SK-N-SH (cell line): Measurements from ENCODE around the gene ZNF548. TPM values are rescaled to one million over a fixed set of nuclear protein-coding genes. Genes with fewer than 3 reads are reported as not detected.

ENCODE experiments used
- CTCF ChIA-PET: fragments of 300-600, 350-600 bp; formaldehyde crosslinking; extraction: SDS; loops from one replicate; lab custom pipeline; 2021; lab: Yijun Ruan, JAX
- POLR2A ChIA-PET: fragments of 350-600 bp; sonication (Branson Sonifier 250); formaldehyde crosslinking; extraction: SDS; loops from one replicate; lab custom pipeline; 2020; ENCODE audit warnings: antibody characterized with exemption, inconsistent platforms; lab: Yijun Ruan, JAX
- DNase-seq: peaks from one replicate; pipeline ENCODE4 v3.0.0; 2012
- H2AFZ ChIP-seq: fragments of 200-600 bp; sonication (generic); 2 replicates; pipeline ENCODE4 v1.8.1; 2016; ENCODE audit warnings: antibody characterized with exemption, mild to moderate bottlenecking, low read depth
- H3F3A ChIP-seq: fragments of 200-600 bp; sonication (generic); replicated peaks from 2 replicates; pipeline ENCODE3; 2016; ENCODE audit warnings: antibody characterized with exemption, mild to moderate bottlenecking; ENCODE audit not compliant: insufficient read depth
- H3K27ac ChIP-seq, 2 experiments: fragments of 200-500 bp in 1 of 2; fragments of 200-600 bp in 1 of 2; sonication (Bioruptor generic) in 1 of 2; sonication (generic), shearing (Covaris generic) in 1 of 2; 2 replicates each; pipeline versions ENCODE4 v1.5.1 to v1.6.1; 2014 to 2016; ENCODE audit warnings: low read depth in 2 of 2, inconsistent platforms in 1 of 2, low read length in 1 of 2, mild to moderate bottlenecking in 1 of 2, mixed read lengths in 1 of 2
- H3K27me3 ChIP-seq: fragments of 200-600 bp; sonication (generic), shearing (Covaris generic); 2 replicates; pipeline ENCODE4 v1.6.1; 2016; ENCODE audit warnings: mixed run types; ENCODE audit not compliant: insufficient read depth
- H3K36me3 ChIP-seq, 2 experiments: fragments of 200-500 bp in 1 of 2; fragments of 200-600 bp in 1 of 2; sonication (Bioruptor generic) in 1 of 2; sonication (generic) in 1 of 2; replicated peaks in 1 of 2; 2 replicates each; pipeline versions ENCODE3 to v1.5.1; 2014 to 2016; ENCODE audit warnings: low read length in 1 of 2, mild to moderate bottlenecking in 1 of 2; ENCODE audit not compliant: insufficient read depth in 2 of 2, control insufficient read depth in 1 of 2
- H3K4me1 ChIP-seq, 2 experiments: fragments of 200-500 bp in 1 of 2; fragments of 200-600 bp in 1 of 2; sonication (Bioruptor generic) in 1 of 2; sonication (generic), shearing (Covaris generic) in 1 of 2; 2 replicates each; pipeline versions ENCODE4 v1.5.1 to v1.6.1; 2014 to 2016; ENCODE audit warnings: low read depth in 1 of 2, low read length in 1 of 2, mixed run types in 1 of 2; ENCODE audit not compliant: insufficient read depth in 2 of 2, control insufficient read depth in 1 of 2
- H3K4me2 ChIP-seq: fragments of 200-600 bp; sonication (generic), shearing (Covaris generic); 2 replicates; pipeline ENCODE4 v1.6.1; 2017; ENCODE audit warnings: mixed run types
- H3K4me3 ChIP-seq, 2 experiments: fragments of 200-500 bp in 1 of 2; fragments of 200-600 bp in 1 of 2; sonication (Bioruptor generic) in 1 of 2; sonication (generic), shearing (Covaris generic) in 1 of 2; 2 replicates each; pipeline versions ENCODE4 v1.5.1 to v1.8.1; 2014 to 2016; ENCODE audit warnings: low read depth in 2 of 2, inconsistent platforms in 1 of 2, low read length in 1 of 2, mild to moderate bottlenecking in 1 of 2, mixed read lengths in 1 of 2, moderate library complexity in 1 of 2
- H3K79me2 ChIP-seq: fragments of 200-600 bp; sonication (generic); 2 replicates; pipeline ENCODE4 v1.8.1; 2017; ENCODE audit warnings: mild to moderate bottlenecking; ENCODE audit not compliant: insufficient read depth
- H3K9ac ChIP-seq: fragments of 200-600 bp; sonication (generic); 2 replicates; pipeline ENCODE4 v1.6.1; 2017; ENCODE audit warnings: mixed run types
- H3K9me2 ChIP-seq: fragments of 200-600 bp; sonication (generic); 2 replicates; pipeline ENCODE4 v1.6.1; 2017; ENCODE audit warnings: mixed run types
- H3K9me3 ChIP-seq: fragments of 200-600 bp; sonication (generic); 2 replicates; pipeline ENCODE4 v1.6.1; 2017; ENCODE audit warnings: mixed run types, mild to moderate bottlenecking, moderate library complexity
- H4K20me1 ChIP-seq: fragments of 200-600 bp; sonication (generic); 2 replicates; pipeline ENCODE4 v1.6.1; 2017; ENCODE audit warnings: mild to moderate bottlenecking, mixed run types; ENCODE audit not compliant: insufficient read depth
- ELF1 ChIP-seq: IDR thresholded peaks from 2 replicates; pipeline ENCODE4 v1.4.0; 2012
- EP300 ChIP-seq, 2 experiments: IDR thresholded peaks; 2 replicates each; pipeline versions ENCODE4 v1.4.0 to v1.6.1; 2012; ENCODE audit warnings: borderline replicate concordance in 1 of 2, low read depth in 1 of 2, low read length in 1 of 2
- FOSL2 ChIP-seq: IDR thresholded peaks from 2 replicates; pipeline ENCODE4 v1.4.0; 2012; ENCODE audit warnings: low read depth, mild to moderate bottlenecking, moderate library complexity, borderline replicate concordance
- FOXJ3 ChIP-seq: sonication (generic); formaldehyde crosslinking; IDR thresholded peaks from 2 replicates; pipeline ENCODE4 v1.5.1; 2020; ENCODE audit warnings: mild to moderate bottlenecking, missing genetic modification reagents
- FOXM1 ChIP-seq: IDR thresholded peaks from 2 replicates; pipeline ENCODE4 v1.4.0; 2012; ENCODE audit warnings: low read depth, mild to moderate bottlenecking
- MEF2A ChIP-seq: IDR thresholded peaks from 2 replicates; pipeline ENCODE4 v1.4.0; 2012; ENCODE audit warnings: low read depth, borderline replicate concordance
- NRF1 ChIP-seq: IDR thresholded peaks from 2 replicates; pipeline ENCODE4 v1.6.1; 2012; ENCODE audit warnings: low read depth, mild to moderate bottlenecking, low read length
- POLR2AphosphoS5 ChIP-seq: IDR thresholded peaks from 2 replicates; pipeline ENCODE4 v1.6.1; 2012; ENCODE audit warnings: low read depth, low read length
- RAD21 ChIP-seq: IDR thresholded peaks from 2 replicates; pipeline ENCODE4 v1.6.1; 2012; ENCODE audit warnings: mild to moderate bottlenecking, low read length
- RXRA ChIP-seq: IDR thresholded peaks from 2 replicates; pipeline ENCODE4 v1.4.0; 2012; ENCODE audit warnings: low read depth, mild to moderate bottlenecking, borderline replicate concordance
- SIN3A ChIP-seq: IDR thresholded peaks from 2 replicates; pipeline ENCODE4 v1.6.1; 2012; ENCODE audit warnings: low read depth, mild to moderate bottlenecking, low read length, moderate library complexity, borderline replicate concordance
- SMC3 ChIP-seq: IDR thresholded peaks from 2 replicates; pipeline ENCODE4 v1.6.1; 2012; ENCODE audit warnings: low read depth, low read length, improper control_type of control experiment
- TEAD4 ChIP-seq: IDR thresholded peaks from 2 replicates; pipeline ENCODE4 v1.4.0; 2012; ENCODE audit warnings: mild to moderate bottlenecking, borderline replicate concordance; ENCODE audit not compliant: insufficient read depth
- WGBS: methylation state at CpG from one replicate; pipeline ENCODE4 v1.1.6; 2017; ENCODE audit warnings: low lambda C conversion rate; 5-methylcytosine and 5-hydroxymethylcytosine counted together
- polyA plus RNA-seq, 3 experiments: library from polyadenylated mRNA; depleted of rRNA; stranded (reverse); fragments of >200 nt; gene quantifications; 2 replicates each; pipeline ENCODE4 v1.2.3, GENCODE V29; 2012
- TF ChIP-seq, protein P1 (sequence below): fragments of 200-600 bp; sonication (generic); IDR thresholded peaks from 2 replicates; pipeline ENCODE4 v1.6.1; 2017; ENCODE audit warnings: antibody characterized with exemption, mild to moderate bottlenecking, moderate library complexity
- TF ChIP-seq, protein P2 (sequence below): IDR thresholded peaks from 2 replicates; pipeline ENCODE4 v1.6.1; 2012; ENCODE audit warnings: mild to moderate bottlenecking, low read depth, low read length, moderate library complexity
- TF ChIP-seq, protein P3 (sequence below): IDR thresholded peaks from 2 replicates; pipeline ENCODE4 v1.4.0; 2012; ENCODE audit warnings: low read depth, borderline replicate concordance
- TF ChIP-seq, protein P4 (sequence below): IDR thresholded peaks from 2 replicates; pipeline ENCODE4 v1.4.0; 2012; ENCODE audit warnings: low read depth, borderline replicate concordance
- TF ChIP-seq, protein P5 (sequence below): IDR thresholded peaks from 2 replicates; pipeline ENCODE4 v1.4.0; 2012; ENCODE audit warnings: low read depth

ZNF548 gene
- polyA plus RNA-seq, 1 of the 3 experiments (the other 2 are of a cell fraction), result 6.8 TPM

DNA sequence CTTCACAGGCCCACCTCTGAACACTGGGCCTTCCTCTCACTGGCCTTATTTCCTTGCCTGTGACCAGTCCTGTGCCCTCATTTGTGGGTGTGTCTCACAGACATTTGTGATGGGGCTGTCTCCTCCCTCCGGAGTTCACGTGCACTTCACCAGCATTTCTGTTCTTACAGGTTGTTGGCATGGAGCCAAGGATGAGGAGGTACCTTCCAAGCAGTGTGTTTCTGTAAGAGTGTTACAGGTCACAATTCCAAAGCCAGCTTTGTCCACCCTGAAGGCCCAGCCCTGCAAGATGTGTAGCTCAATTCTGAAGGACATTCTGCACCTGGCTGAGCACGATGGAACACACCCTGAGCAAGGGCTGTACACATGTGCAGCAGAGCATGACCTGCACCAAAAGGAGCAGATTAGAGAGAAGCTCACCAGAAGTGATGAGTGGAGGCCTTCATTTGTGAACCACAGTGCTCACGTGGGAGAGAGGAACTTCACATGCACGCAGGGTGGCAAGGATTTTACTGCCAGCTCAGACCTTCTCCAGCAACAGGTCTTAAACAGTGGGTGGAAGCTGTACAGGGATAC lies 53.6 kb downstream of the ZNF548 start:
- TF ChIP-seq RXRA (no peak), EP300 (IDR thresholded peaks at IDR 0.05; ENCODE audit: borderline replicate concordance in 1 of 2, low read depth in 1 of 2, low read length in 1 of 2) (no peak), TEAD4 (no peak), MEF2A (no peak), ELF1 (no peak), SIN3A (no peak), RAD21 (no peak), FOXJ3 (CRISPR knock-in tag) (no peak), FOSL2 (no peak), FOXM1 (no peak), SMC3 (no peak), NRF1 (no peak), POLR2AphosphoS5 (no peak)
- TF ChIP-seq, protein P1, sequence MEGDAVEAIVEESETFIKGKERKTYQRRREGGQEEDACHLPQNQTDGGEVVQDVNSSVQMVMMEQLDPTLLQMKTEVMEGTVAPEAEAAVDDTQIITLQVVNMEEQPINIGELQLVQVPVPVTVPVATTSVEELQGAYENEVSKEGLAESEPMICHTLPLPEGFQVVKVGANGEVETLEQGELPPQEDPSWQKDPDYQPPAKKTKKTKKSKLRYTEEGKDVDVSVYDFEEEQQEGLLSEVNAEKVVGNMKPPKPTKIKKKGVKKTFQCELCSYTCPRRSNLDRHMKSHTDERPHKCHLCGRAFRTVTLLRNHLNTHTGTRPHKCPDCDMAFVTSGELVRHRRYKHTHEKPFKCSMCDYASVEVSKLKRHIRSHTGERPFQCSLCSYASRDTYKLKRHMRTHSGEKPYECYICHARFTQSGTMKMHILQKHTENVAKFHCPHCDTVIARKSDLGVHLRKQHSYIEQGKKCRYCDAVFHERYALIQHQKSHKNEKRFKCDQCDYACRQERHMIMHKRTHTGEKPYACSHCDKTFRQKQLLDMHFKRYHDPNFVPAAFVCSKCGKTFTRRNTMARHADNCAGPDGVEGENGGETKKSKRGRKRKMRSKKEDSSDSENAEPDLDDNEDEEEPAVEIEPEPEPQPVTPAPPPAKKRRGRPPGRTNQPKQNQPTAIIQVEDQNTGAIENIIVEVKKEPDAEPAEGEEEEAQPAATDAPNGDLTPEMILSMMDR, result no peak
- TF ChIP-seq, protein P2, sequence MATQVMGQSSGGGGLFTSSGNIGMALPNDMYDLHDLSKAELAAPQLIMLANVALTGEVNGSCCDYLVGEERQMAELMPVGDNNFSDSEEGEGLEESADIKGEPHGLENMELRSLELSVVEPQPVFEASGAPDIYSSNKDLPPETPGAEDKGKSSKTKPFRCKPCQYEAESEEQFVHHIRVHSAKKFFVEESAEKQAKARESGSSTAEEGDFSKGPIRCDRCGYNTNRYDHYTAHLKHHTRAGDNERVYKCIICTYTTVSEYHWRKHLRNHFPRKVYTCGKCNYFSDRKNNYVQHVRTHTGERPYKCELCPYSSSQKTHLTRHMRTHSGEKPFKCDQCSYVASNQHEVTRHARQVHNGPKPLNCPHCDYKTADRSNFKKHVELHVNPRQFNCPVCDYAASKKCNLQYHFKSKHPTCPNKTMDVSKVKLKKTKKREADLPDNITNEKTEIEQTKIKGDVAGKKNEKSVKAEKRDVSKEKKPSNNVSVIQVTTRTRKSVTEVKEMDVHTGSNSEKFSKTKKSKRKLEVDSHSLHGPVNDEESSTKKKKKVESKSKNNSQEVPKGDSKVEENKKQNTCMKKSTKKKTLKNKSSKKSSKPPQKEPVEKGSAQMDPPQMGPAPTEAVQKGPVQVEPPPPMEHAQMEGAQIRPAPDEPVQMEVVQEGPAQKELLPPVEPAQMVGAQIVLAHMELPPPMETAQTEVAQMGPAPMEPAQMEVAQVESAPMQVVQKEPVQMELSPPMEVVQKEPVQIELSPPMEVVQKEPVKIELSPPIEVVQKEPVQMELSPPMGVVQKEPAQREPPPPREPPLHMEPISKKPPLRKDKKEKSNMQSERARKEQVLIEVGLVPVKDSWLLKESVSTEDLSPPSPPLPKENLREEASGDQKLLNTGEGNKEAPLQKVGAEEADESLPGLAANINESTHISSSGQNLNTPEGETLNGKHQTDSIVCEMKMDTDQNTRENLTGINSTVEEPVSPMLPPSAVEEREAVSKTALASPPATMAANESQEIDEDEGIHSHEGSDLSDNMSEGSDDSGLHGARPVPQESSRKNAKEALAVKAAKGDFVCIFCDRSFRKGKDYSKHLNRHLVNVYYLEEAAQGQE, result no peak
- TF ChIP-seq, protein P3, sequence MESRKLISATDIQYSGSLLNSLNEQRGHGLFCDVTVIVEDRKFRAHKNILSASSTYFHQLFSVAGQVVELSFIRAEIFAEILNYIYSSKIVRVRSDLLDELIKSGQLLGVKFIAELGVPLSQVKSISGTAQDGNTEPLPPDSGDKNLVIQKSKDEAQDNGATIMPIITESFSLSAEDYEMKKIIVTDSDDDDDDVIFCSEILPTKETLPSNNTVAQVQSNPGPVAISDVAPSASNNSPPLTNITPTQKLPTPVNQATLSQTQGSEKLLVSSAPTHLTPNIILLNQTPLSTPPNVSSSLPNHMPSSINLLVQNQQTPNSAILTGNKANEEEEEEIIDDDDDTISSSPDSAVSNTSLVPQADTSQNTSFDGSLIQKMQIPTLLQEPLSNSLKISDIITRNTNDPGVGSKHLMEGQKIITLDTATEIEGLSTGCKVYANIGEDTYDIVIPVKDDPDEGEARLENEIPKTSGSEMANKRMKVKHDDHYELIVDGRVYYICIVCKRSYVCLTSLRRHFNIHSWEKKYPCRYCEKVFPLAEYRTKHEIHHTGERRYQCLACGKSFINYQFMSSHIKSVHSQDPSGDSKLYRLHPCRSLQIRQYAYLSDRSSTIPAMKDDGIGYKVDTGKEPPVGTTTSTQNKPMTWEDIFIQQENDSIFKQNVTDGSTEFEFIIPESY, result no peak
- TF ChIP-seq, protein P4, sequence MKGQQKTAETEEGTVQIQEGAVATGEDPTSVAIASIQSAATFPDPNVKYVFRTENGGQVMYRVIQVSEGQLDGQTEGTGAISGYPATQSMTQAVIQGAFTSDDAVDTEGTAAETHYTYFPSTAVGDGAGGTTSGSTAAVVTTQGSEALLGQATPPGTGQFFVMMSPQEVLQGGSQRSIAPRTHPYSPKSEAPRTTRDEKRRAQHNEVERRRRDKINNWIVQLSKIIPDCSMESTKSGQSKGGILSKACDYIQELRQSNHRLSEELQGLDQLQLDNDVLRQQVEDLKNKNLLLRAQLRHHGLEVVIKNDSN, result no peak
- TF ChIP-seq, protein P5, sequence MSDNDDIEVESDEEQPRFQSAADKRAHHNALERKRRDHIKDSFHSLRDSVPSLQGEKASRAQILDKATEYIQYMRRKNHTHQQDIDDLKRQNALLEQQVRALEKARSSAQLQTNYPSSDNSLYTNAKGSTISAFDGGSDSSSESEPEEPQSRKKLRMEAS, result no peak
- Histone ChIP-seq H3K36me3 (peaks cover 20 to 26% of the 10 kb centered on the region in 2 experiments), H3K9me2 (no peaks in the 10 kb centered on the region), H3K27ac (no peak overlapping the region), H3K79me2 (peaks cover 48% of the 10 kb centered on the region), H3K4me1 (no peaks in the 10 kb centered on the region; a peak in 1 of 4 replicates), H3K4me3 (no peak overlapping the region), H3F3A (no peaks in the 10 kb centered on the region), H3K4me2 (no peak overlapping the region), H4K20me1 (no peaks in the 10 kb centered on the region), H3K27me3 (no peaks in the 10 kb centered on the region), H3K9ac (no peak overlapping the region), H2AFZ (no peak overlapping the region), H3K9me3 (no peaks in the 10 kb centered on the region)
- ChIA-PET POLR2A (no interaction called here), CTCF (no interaction called here)
- no peak for DNase-seq
- 92% methylated on average over 5 of the region's 5 CpGs for WGBS
